ENCODE measurements around the gene NADK2.

GRCh38 chr5:36179950-36180349, 61.8 kb downstream of the NADK2 start:
- TF ChIP-seq, protein P1, sequence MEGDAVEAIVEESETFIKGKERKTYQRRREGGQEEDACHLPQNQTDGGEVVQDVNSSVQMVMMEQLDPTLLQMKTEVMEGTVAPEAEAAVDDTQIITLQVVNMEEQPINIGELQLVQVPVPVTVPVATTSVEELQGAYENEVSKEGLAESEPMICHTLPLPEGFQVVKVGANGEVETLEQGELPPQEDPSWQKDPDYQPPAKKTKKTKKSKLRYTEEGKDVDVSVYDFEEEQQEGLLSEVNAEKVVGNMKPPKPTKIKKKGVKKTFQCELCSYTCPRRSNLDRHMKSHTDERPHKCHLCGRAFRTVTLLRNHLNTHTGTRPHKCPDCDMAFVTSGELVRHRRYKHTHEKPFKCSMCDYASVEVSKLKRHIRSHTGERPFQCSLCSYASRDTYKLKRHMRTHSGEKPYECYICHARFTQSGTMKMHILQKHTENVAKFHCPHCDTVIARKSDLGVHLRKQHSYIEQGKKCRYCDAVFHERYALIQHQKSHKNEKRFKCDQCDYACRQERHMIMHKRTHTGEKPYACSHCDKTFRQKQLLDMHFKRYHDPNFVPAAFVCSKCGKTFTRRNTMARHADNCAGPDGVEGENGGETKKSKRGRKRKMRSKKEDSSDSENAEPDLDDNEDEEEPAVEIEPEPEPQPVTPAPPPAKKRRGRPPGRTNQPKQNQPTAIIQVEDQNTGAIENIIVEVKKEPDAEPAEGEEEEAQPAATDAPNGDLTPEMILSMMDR (IDR thresholded peaks at IDR 0.05; ENCODE audit: low read depth, low read length, poor library complexity, severe bottlenecking): no peak
- no peak for TF ChIP-seq EZH2phosphoT487 (IDR thresholded peaks at IDR 0.05; ENCODE audit: borderline replicate concordance, low read length)
